Measurements from ENCODE around the gene HEPACAM.

DNA sequence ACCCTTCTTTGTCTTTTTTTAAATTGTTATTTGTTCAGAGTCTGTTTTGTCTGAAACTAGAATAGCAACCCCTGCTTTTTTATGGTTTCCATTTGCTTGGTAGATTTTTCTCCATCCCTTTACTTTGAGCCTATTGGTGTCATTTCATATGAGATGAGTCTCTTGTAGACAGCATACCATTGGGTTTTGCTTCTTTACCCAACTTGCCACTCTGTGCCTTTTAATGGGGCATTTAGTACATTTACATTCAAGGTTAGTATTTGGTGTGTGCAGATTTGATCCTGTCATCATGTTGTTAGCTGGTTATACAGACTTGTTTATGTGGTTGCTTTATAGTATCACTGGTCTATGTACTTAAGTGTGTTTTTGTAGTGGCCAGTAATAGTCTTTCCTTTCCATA lies 46.2 kb upstream of the HEPACAM start:
- TF ChIP-seq, protein P1, sequence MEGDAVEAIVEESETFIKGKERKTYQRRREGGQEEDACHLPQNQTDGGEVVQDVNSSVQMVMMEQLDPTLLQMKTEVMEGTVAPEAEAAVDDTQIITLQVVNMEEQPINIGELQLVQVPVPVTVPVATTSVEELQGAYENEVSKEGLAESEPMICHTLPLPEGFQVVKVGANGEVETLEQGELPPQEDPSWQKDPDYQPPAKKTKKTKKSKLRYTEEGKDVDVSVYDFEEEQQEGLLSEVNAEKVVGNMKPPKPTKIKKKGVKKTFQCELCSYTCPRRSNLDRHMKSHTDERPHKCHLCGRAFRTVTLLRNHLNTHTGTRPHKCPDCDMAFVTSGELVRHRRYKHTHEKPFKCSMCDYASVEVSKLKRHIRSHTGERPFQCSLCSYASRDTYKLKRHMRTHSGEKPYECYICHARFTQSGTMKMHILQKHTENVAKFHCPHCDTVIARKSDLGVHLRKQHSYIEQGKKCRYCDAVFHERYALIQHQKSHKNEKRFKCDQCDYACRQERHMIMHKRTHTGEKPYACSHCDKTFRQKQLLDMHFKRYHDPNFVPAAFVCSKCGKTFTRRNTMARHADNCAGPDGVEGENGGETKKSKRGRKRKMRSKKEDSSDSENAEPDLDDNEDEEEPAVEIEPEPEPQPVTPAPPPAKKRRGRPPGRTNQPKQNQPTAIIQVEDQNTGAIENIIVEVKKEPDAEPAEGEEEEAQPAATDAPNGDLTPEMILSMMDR (IDR thresholded peaks at IDR 0.05; ENCODE audit: low read depth, low read length), result no peak
- no peak for TF ChIP-seq POLR2A (IDR thresholded peaks at IDR 0.05; ENCODE audit: extremely low read depth, insufficient read length)
- no peak for TF ChIP-seq MYC (IDR thresholded peaks at IDR 0.05; ENCODE audit: low read depth, low read length)
- TF ChIP-seq, protein P2, sequence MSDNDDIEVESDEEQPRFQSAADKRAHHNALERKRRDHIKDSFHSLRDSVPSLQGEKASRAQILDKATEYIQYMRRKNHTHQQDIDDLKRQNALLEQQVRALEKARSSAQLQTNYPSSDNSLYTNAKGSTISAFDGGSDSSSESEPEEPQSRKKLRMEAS (IDR thresholded peaks at IDR 0.05; ENCODE audit: low read depth, low read length), result no peak
